Inflammatory macrophage treated with lipopolysaccharide for 1 hour (primary cell): ENCODE data around the gene NPTN.
A peak's percentile ranks its signal among the peaks of the same experiment; 100 is the strongest.
"Not testable (repeated sequence)": the region's sequence is repeated elsewhere in the genome, so short reads cannot be mapped to it uniquely, and the experiment has no call there.

Experiments used
- DNase-seq, 2 donors: peaks; one replicate each; pipeline ENCODE4 v3.0.0-alpha.2; 2020 to 2022

Gene NPTN

GRCh38 chr15:73570355-73571032, 62.7 kb downstream of the NPTN start:
- peak; percentile 65 to 82 for DNase-seq

- no peak for DNase-seq
These were observed 63.8 kb downstream of the NPTN start for GRCh38 chr15:73569361-73569760.

GRCh38 chr15:73568564-73569280, 64.5 kb downstream of the NPTN start:
- DNase-seq = no peak

- DNase-seq = no peak
These were observed 66.2 kb downstream of the NPTN start for GRCh38 chr15:73567020-73567419.

- DNase-seq = peak; percentile 56 to 69
These were observed 68.9 kb downstream of the NPTN start for GRCh38 chr15:73564255-73564654.

GRCh38 chr15:73560501-73561117, 72.6 kb downstream of the NPTN start:
- peak; percentile 49 to 74 for DNase-seq

- no peak for DNase-seq
These were observed 74.7 kb downstream of the NPTN start for GRCh38 chr15:73558529-73558928.

GRCh38 chr15:73555080-73555479, 78.1 kb downstream of the NPTN start:
- no peak for DNase-seq

- no peak for DNase-seq
These were observed 83.0 kb downstream of the NPTN start for GRCh38 chr15:73550190-73550589.

- DNase-seq = not testable (repeated sequence)
These were observed 84.3 kb downstream of the NPTN start for GRCh38 chr15:73548925-73549324.

- DNase-seq = no peak
These were observed 91.7 kb downstream of the NPTN start for GRCh38 chr15:73541479-73541878.

- DNase-seq = peak; percentile 59 to 76
These were observed 93.0 kb downstream of the NPTN start for GRCh38 chr15:73540161-73540560.

- DNase-seq = peak; percentile 40 to 55
These were observed 93.7 kb downstream of the NPTN start for GRCh38 chr15:73539212-73540128.

GRCh38 chr15:73538563-73539211, 94.5 kb downstream of the NPTN start:
- no peak for DNase-seq

- DNase-seq = no peak
These were observed 95.1 kb downstream of the NPTN start for GRCh38 chr15:73538123-73538522.

GRCh38 chr15:73530649-73531048, 102.5 kb downstream of the NPTN start:
- DNase-seq = no peak

GRCh38 chr15:73527598-73527997, 105.6 kb downstream of the NPTN start:
- DNase-seq = no peak

- no peak for DNase-seq
These were observed 108.3 kb downstream of the NPTN start for GRCh38 chr15:73524919-73525318.

GRCh38 chr15:73522011-73522410, 111.2 kb downstream of the NPTN start:
- DNase-seq = no peak

GRCh38 chr15:73518876-73519733, 114.1 kb downstream of the NPTN start:
- DNase-seq = peak in 1 of 2 donors; percentile 22

- DNase-seq = no peak
These were observed 114.9 kb downstream of the NPTN start for GRCh38 chr15:73518180-73518862.
